Subcutaneous abdominal adipose tissue (tissue), 5 donors: ENCODE data around the gene RSPO3.
A peak's percentile ranks its signal among the peaks of the same experiment; 100 is the strongest.

ENCODE experiments used
- H3K27ac ChIP-seq: one replicate; pipeline ENCODE4 v1.7.0; 2013; ENCODE audit warnings: low read depth, mild to moderate bottlenecking, inconsistent platforms, low read length, moderate library complexity
- H3K27me3 ChIP-seq, 5 donors: one replicate each; pipeline ENCODE4 v1.7.0; 2013; ENCODE audit warnings: low read length in 5 of 5, inconsistent platforms in 1 of 5; ENCODE audit not compliant: control insufficient read depth in 5 of 5, insufficient read depth in 4 of 5
- H3K36me3 ChIP-seq, 5 donors: one replicate each; pipeline ENCODE4 v1.7.0; 2013; ENCODE audit warnings: low read length in 5 of 5; ENCODE audit not compliant: control insufficient read depth in 5 of 5, insufficient read depth in 5 of 5
- H3K4me1 ChIP-seq, 5 donors: one replicate each; pipeline ENCODE4 v1.7.0; 2013; ENCODE audit warnings: low read length in 5 of 5, mild to moderate bottlenecking in 3 of 5, moderate library complexity in 1 of 5; ENCODE audit not compliant: control insufficient read depth in 5 of 5, insufficient read depth in 5 of 5
- H3K4me3 ChIP-seq, 5 donors: one replicate each; pipeline ENCODE4 v1.7.0; 2013; ENCODE audit warnings: low read length in 5 of 5, low read depth in 1 of 5
- H3K9ac ChIP-seq, 5 donors: one replicate each; pipeline ENCODE4 v1.7.0; 2013; ENCODE audit warnings: low read length in 5 of 5, mild to moderate bottlenecking in 4 of 5, moderate library complexity in 3 of 5
- H3K9me3 ChIP-seq, 5 donors: one replicate each; pipeline ENCODE4 v1.7.0; 2013; ENCODE audit warnings: low read length in 5 of 5; ENCODE audit not compliant: control insufficient read depth in 5 of 5
- donor health status: healthy.
- donor health status: healthy.
- donor health status: healthy.
- donor health status: healthy.
- donor health status: healthy.

Gene RSPO3

DNA sequence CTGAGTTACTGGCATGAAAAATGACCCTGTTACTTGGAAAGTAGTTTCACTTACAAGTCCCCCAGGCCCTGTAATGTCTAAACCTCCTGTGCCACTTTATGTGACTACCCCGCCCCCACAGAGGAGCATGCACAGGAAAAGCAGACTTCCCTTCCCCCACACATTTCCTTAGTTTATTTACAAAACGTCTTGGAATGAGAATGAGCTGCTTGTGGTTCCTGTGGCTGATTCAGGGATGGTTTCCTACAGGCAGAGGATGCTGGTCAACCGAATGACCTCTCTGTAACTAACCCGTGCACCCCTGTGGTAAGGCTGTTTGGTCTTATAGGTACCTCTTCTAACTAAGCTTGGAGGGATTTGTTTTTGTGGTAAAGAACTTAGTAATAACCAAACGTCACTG lies 28.5 kb downstream of the RSPO3 start:
- H3K27me3 ChIP-seq, result no peaks in the 10 kb centered on the region

DNA sequence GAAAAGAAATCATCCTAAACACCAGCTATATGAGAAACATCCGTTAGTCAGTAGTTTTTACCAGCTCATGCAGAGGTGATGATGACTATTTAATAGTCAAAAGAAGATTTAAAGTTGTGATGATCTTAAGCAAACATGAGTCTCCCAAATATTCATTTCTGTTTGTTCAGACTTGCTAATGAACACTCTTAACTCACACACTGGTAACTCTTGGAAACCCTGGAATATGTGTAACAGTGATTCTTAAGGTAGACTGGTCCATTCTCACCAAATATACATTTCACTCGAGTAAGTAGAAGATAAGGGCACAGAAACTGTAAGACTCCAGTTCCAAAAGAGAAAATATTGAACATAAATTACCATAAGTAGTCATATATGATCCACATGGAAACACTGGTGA lies 29.1 kb downstream of the RSPO3 start:
- Histone ChIP-seq H3K9me3 (no peaks in the 10 kb centered on the region), H3K27ac (no peak overlapping the region), H3K4me1 (peaks cover 0 to 21% (median 8%) of the 10 kb centered on the region in 5 donors)

More for the DNA sequence above, 28.5 kb downstream of the RSPO3 start:
- no peaks in the 10 kb centered on the region for H3K9me3 ChIP-seq
- H3K36me3 ChIP-seq, result no peaks in the 10 kb centered on the region
- no peak overlapping the region for H3K27ac ChIP-seq
- peaks cover 0 to 21% (median 8%) of the 10 kb centered on the region in 5 donors for H3K4me1 ChIP-seq
- H3K9ac ChIP-seq, result no peak overlapping the region
- H3K4me3 ChIP-seq, result no peak overlapping the region

DNA sequence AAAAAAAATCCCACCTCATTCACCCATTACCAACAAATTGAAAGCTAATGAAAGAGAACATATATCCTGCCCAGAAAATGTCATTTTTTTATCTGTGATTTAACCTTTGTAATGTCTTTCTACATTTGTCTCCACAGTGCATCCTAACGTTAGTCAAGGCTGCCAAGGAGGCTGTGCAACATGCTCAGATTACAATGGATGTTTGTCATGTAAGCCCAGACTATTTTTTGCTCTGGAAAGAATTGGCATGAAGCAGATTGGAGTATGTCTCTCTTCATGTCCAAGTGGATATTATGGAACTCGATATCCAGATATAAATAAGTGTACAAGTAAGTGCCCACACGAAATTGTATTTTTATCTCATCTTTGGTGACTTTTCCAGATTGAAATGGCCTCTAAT lies 30.0 kb downstream of the RSPO3 start:
- no peak overlapping the region for H3K9ac ChIP-seq
- no peaks in the 10 kb centered on the region for H3K9me3 ChIP-seq
- no peaks in the 10 kb centered on the region for H3K27me3 ChIP-seq
- H3K36me3 ChIP-seq, result no peaks in the 10 kb centered on the region
- H3K27ac ChIP-seq, result no peak overlapping the region
- peaks cover 0 to 20% (median 8%) of the 10 kb centered on the region in 5 donors for H3K4me1 ChIP-seq
- no peak overlapping the region for H3K4me3 ChIP-seq

More for the DNA sequence above, 29.1 kb downstream of the RSPO3 start:
- no peaks in the 10 kb centered on the region for H3K27me3 ChIP-seq
- H3K9ac ChIP-seq, result no peak overlapping the region
- H3K36me3 ChIP-seq, result no peaks in the 10 kb centered on the region
- no peak overlapping the region for H3K4me3 ChIP-seq

DNA sequence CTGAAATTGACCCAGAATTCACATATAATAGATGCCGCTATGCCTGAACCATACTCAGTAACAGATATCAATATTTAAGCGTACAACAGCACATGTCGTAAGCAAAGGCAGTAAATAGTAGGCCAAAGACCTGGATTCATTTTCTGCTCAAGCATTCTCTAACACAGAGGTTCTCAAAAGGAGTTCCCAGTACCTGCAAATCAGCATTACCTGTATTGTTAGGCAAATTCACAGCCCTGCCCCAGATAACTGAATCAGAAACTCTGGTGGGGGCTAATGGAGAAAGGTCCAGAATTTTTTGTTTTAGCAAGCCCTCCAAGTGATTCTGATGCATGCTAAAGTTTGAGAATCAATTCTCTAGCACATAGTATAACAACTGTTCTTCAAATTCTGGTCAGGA lies 36.0 kb downstream of the RSPO3 start:
- no peak overlapping the region for H3K9ac ChIP-seq
- no peaks in the 10 kb centered on the region for H3K36me3 ChIP-seq
- H3K27ac ChIP-seq, result no peak overlapping the region
- peaks cover 0 to 8% (median 0%) of the 10 kb centered on the region in 5 donors for H3K4me1 ChIP-seq
- H3K27me3 ChIP-seq, result no peaks in the 10 kb centered on the region
- H3K9me3 ChIP-seq, result no peaks in the 10 kb centered on the region
- H3K4me3 ChIP-seq, result no peak overlapping the region

- Histone ChIP-seq H3K9ac (no peak overlapping the region), H3K27me3 (no peaks in the 10 kb centered on the region), H3K27ac (no peak overlapping the region), H3K4me3 (no peak overlapping the region), H3K36me3 (no peaks in the 10 kb centered on the region), H3K9me3 (no peaks in the 10 kb centered on the region), H3K4me1 (peaks cover 0 to 31% (median 25%) of the 10 kb centered on the region in 5 donors)
Measured at GRCh38 chr6:127160484-127160883, 42.0 kb downstream of the RSPO3 start.

DNA sequence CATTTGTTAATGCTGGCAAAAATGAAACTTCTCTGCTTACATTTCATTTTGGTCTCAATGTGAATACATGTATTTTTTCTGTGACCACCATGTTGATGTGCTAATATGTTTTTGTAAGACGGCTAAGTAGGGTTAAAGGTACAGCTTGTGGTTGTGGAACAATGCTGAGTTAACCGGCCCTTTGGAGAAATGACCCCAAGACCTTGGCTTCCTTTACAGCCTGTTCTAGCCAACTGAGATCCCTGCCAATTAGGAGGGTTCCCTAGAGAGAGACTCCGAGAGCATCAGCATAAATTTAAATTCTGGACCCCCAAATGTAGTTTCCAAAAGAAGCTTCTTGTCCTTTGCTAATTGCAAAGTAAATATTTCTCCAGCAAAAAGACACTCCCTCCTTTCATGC lies 44.4 kb downstream of the RSPO3 start:
- Histone ChIP-seq H3K27ac (no peak overlapping the region), H3K9ac (no peak overlapping the region), H3K27me3 (no peaks in the 10 kb centered on the region)

DNA sequence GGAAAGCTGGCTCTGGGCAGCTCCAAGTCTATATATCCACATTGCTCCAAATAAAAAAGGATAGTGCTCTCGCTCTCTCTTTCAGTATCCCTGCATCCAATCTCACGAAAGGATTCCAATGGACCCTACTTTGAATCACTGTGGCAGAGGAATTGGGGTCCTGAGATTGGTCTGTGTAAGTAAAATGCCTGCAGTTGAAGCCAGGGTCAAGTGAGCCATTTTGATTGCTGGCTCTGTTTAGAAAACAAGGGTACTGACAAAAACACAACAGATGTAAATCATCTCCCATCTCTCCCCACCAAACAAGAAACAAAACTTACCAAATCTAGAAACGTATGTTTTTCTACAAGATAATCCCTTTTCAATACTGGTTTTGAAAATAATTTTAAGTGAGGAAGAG lies 45.6 kb downstream of the RSPO3 start:
- H3K9ac ChIP-seq, result no peak overlapping the region
- peaks cover 0 to 31% (median 27%) of the 10 kb centered on the region in 5 donors for H3K4me1 ChIP-seq
- peak overlapping the region; percentile 14 for H3K27ac ChIP-seq
- H3K9me3 ChIP-seq, result no peaks in the 10 kb centered on the region
- no peaks in the 10 kb centered on the region for H3K27me3 ChIP-seq
- no peak overlapping the region for H3K4me3 ChIP-seq
- H3K36me3 ChIP-seq, result no peaks in the 10 kb centered on the region

More for the DNA sequence above, 44.4 kb downstream of the RSPO3 start:
- Histone ChIP-seq H3K36me3 (no peaks in the 10 kb centered on the region), H3K9me3 (no peaks in the 10 kb centered on the region), H3K4me3 (no peak overlapping the region), H3K4me1 (peaks cover 0 to 31% (median 27%) of the 10 kb centered on the region in 5 donors)

GRCh38 chr6:127164565-127164964 lies 46.1 kb downstream of the RSPO3 start:
- Histone ChIP-seq H3K4me3 (no peak overlapping the region), H3K4me1 (peaks cover 0 to 31% (median 27%) of the 10 kb centered on the region in 5 donors), H3K27me3 (no peaks in the 10 kb centered on the region), H3K9ac (no peak overlapping the region), H3K36me3 (no peaks in the 10 kb centered on the region), H3K27ac (peak overlapping the region; percentile 14), H3K9me3 (no peaks in the 10 kb centered on the region)

DNA sequence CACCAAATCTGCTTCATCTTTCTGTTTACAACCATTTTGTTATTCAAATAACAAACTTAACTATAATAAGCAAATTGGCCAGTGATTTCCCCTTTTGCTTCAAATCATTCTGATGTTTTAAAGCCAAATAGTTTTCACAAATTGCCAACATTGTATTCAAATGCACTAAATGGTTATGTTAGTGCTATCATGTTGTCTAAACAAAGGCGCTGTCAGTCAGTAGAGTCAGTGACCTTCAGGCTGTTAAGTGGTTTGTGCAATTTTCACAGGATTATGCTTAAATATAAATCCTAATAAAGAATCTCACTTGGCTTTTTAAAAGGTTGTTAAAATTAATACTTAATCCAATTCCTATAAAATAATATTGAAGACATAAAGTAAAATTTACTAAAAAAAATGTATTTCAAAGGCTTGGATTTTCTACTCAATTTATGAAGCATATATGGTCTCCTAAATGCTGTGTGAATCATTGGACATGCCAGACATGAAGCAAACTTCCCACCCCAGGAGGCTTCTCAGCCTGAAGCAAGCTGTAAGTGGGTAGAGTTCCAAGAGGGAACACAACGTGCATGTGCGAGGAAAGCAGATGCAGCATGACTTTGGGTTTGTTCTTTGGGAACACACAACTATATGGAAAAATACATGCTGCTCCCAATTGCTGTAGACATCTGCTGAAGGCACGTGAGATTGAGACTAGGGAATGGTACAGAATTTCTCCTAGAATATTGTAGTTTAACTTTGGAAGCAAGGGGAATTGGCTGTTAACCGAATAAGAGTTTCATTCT lies 54.9 kb downstream of the RSPO3 start:
- H3K4me3 ChIP-seq, result no peak overlapping the region

GRCh38 chr6:127176146-127176545 lies 57.7 kb downstream of the RSPO3 start:
- Histone ChIP-seq H3K4me3 (no peak overlapping the region), H3K36me3 (no peaks in the 10 kb centered on the region), H3K4me1 (peaks cover 5 to 19% (median 15%) of the 10 kb centered on the region in 5 donors), H3K9me3 (no peaks in the 10 kb centered on the region), H3K9ac (no peak overlapping the region), H3K27ac (peak overlapping the region; percentile 79), H3K27me3 (no peaks in the 10 kb centered on the region)

More for the DNA sequence above, 54.9 kb downstream of the RSPO3 start:
- Histone ChIP-seq H3K36me3 (no peaks in the 10 kb centered on the region), H3K9me3 (no peaks in the 10 kb centered on the region), H3K27me3 (no peaks in the 10 kb centered on the region), H3K27ac (no peak overlapping the region), H3K4me1 (peaks cover 5 to 19% (median 15%) of the 10 kb centered on the region in 5 donors), H3K9ac (no peak overlapping the region)
